ENCODE data around the gene GOT2. TPM values are rescaled to one million over a fixed set of nuclear protein-coding genes. Genes with fewer than 3 reads are reported as not detected.

Gene GOT2
- total and polyA plus RNA-seq, 2 of the 8 experiments (the other 6 are each of a cell fraction or from before 2014, with no cell fraction given), result 62.9 to 223 TPM

GRCh38 chr16:58733248-58733670 lies 857 bp downstream of the GOT2 start:
- peak overlapping the region; percentile 90 to 99 for H3K4me2 ChIP-seq (ENCODE audit: insufficient read depth in 1 of 2, low read depth in 2 of 2, low read length in 2 of 2)
- no peak overlapping the region for H2BK15ac ChIP-seq (ENCODE audit: low read length)
- H2BK12ac ChIP-seq (ENCODE audit: low read depth, low read length), result no peak overlapping the region
- H3K23me2 ChIP-seq (ENCODE audit: low read depth, low read length), result peaks cover 6% of the 10 kb centered on the region
- ChIA-PET POLR2A (ENCODE audit: partially characterized antibody) (interaction anchor here (0.7 to 1.4 kb wide), 3 partner anchors 10 to 143 kb away, joined by 3 to 4 read pairs (median 3); no protein-coding TSS in a partner anchor), CTCF (ENCODE audit: partially characterized antibody) (interaction anchor here (0.7 to 2.4 kb wide), 5 partner anchors 16 to 73 kb away, joined by 3 to 10 read pairs (median 6); partner anchors contain the start of gene SLC38A7)
- FAIRE-seq (no peak), DNase-seq (ENCODE audit: low read depth in 1 of 2, low spot score in 2 of 2) (no peak)
- H3K9ac ChIP-seq (replicated peaks in 1 of 4; ENCODE audit: extremely low read depth in 1 of 4, low read depth in 3 of 4, low read length in 3 of 4), result peak overlapping the region; percentile 69 to 84 (median 81)
- H3K79me1 ChIP-seq (ENCODE audit: low read depth, low read length), result peaks cover 2% of the 10 kb centered on the region; the same call in 1 of the 2 replicates
- peaks cover 0 to 16% (median 0%) of the 10 kb centered on the region in 4 experiments; a peak in 1 of 8 replicates for H3K36me3 ChIP-seq (ENCODE audit: control insufficient read depth in 2 of 4, insufficient read depth in 4 of 4, low read length in 3 of 4)
- no peak overlapping the region for H2BK20ac ChIP-seq (ENCODE audit: low read length)
- no peaks in the 10 kb centered on the region for H3K27me3 ChIP-seq (replicated peaks in 1 of 4; ENCODE audit: control insufficient read depth in 3 of 4, extremely low read depth in 1 of 4, insufficient read depth in 3 of 4, low read length in 3 of 4)
- H2BK5ac ChIP-seq (ENCODE audit: low read depth, low read length), result no peak overlapping the region
- H3K23ac ChIP-seq (ENCODE audit: insufficient read length), result no peak overlapping the region
- H3K14ac ChIP-seq (ENCODE audit: insufficient read length), result no peak overlapping the region
- H3K27ac ChIP-seq (ENCODE audit: low read depth, low read length), result no peak overlapping the region
- H4K5ac ChIP-seq (ENCODE audit: insufficient read length, low read depth, low read length), result no peak overlapping the region
- no peak overlapping the region for H2AFZ ChIP-seq (ENCODE audit: low read length)
- no peak overlapping the region for H4K91ac ChIP-seq (replicated peaks; ENCODE audit: insufficient read length, low read length)
- H3K4me1 ChIP-seq (replicated peaks in 1 of 4; ENCODE audit: control insufficient read depth in 3 of 4, insufficient read depth in 4 of 4, low read length in 3 of 4), result peaks cover 0 to 8% (median 2%) of the 10 kb centered on the region in 4 experiments; a peak in 3 of 7 replicates
- H4K20me1 ChIP-seq (replicated peaks in 1 of 2; ENCODE audit: control insufficient read depth in 1 of 2, insufficient read depth in 2 of 2, low read length in 2 of 2), result peaks cover 5% of the 10 kb centered on the region in 2 experiments
- no peak overlapping the region for H2BK120ac ChIP-seq (replicated peaks; ENCODE audit: low read depth, low read length)
- peak overlapping the region; percentile 1 for H3K56ac ChIP-seq (replicated peaks; ENCODE audit: insufficient read length, low read depth, low read length)
- H3K4ac ChIP-seq (replicated peaks; ENCODE audit: insufficient read length, low read depth, low read length), result no peak overlapping the region
- peak overlapping the region; percentile 96; the same call in 1 of the 2 replicates for H4K8ac ChIP-seq (ENCODE audit: extremely low read depth, insufficient read depth, low read length)
- H3K4me3 ChIP-seq (ENCODE audit: extremely low read depth in 1 of 4, insufficient read depth in 2 of 4, low read depth in 3 of 4, low read length in 4 of 4), result peak overlapping the region; percentile 64 to 90 (median 89)
- H3K79me2 ChIP-seq (ENCODE audit: control insufficient read depth in 1 of 2, insufficient read depth in 2 of 2, low read length in 2 of 2), result peaks cover 4 to 49% of the 10 kb centered on the region in 2 experiments
- H2AK5ac ChIP-seq (ENCODE audit: low read depth, low read length), result no peak overlapping the region
- H3K18ac ChIP-seq (ENCODE audit: extremely low read depth, low read length), result no peak overlapping the region
- WGBS, 2 experiments (ENCODE audit: extremely low coverage in 1 of 2, insufficient coverage in 1 of 2, insufficient read length in 1 of 2, insufficient replicate concordance in 2 of 2, low coverage in 1 of 2, low lambda C conversion rate in 2 of 2, missing lambda C conversion rate in 1 of 2), result 7% methylated on average over 20 of the region's 23 CpGs; no CpG with 5 or more reads in 1 of the 2 experiments
- no peaks in the 10 kb centered on the region for H3K9me3 ChIP-seq (ENCODE audit: insufficient read depth in 2 of 2, low read depth in 1 of 2, low read length in 1 of 2)
- no peak for TF ChIP-seq BRCA1 (IDR thresholded peaks at IDR 0.05; ENCODE audit: low read depth, low read length)
- no peak for TF ChIP-seq CREB1 (IDR thresholded peaks at IDR 0.05)
- no peak for TF ChIP-seq JUND (IDR thresholded peaks at IDR 0.05; ENCODE audit: low read length)
- TF ChIP-seq JUN (IDR thresholded peaks at IDR 0.05; ENCODE audit: low read depth, low read length), result no peak
- peak in 1 of 2 experiments; percentile 17; a peak in 1 of 4 replicates for TF ChIP-seq SIN3A (conservative IDR thresholded peaks at IDR 0.05 in 1 of 2, IDR thresholded peaks at IDR 0.05 in 1 of 2; ENCODE audit: low read depth in 1 of 2, low read length in 2 of 2)
- TF ChIP-seq MAX (IDR thresholded peaks at IDR 0.05), result no peak
- no peak for TF ChIP-seq BACH1 (IDR thresholded peaks at IDR 0.05; ENCODE audit: low read length)
- no peak for TF ChIP-seq ASH2L (IDR thresholded peaks at IDR 0.05; ENCODE audit: low read length)
- no peak for TF ChIP-seq EP300 (IDR thresholded peaks at IDR 0.05; ENCODE audit: borderline replicate concordance in 1 of 2, low read depth in 2 of 2, low read length in 2 of 2)
- 0 out of 2 replicates have a peak, but pooled peaks have one; percentile 22 for TF ChIP-seq YY1 (IDR thresholded peaks at IDR 0.05; ENCODE audit: low read depth, low read length)
- TF ChIP-seq HDAC6 (IDR thresholded peaks at IDR 0.05; ENCODE audit: low read depth, low read length), result no peak
- no peak for TF ChIP-seq TAF7 (optimal IDR thresholded peaks at IDR 0.05; ENCODE audit: borderline replicate concordance, low read depth, low read length)
- no peak for TF ChIP-seq ATF3 (IDR thresholded peaks at IDR 0.05; ENCODE audit: insufficient read depth, low read depth, low read length)
